B cell (primary cell): ENCODE data around the gene TMEM44.

ENCODE experiments used
- EZH2 ChIP-seq: IDR thresholded peaks from 2 replicates; pipeline ENCODE4 v1.6.1; 2012; ENCODE audit warnings: borderline replicate concordance, low read depth, mild to moderate bottlenecking, moderate library complexity, low read length; ENCODE audit not compliant: insufficient read depth, poor library complexity, severe bottlenecking
- TF ChIP-seq, protein P1 (sequence below): fragments of 200-600 bp; IDR thresholded peaks from one replicate; pipeline ENCODE4 v1.8.0; 2022; ENCODE audit warnings: antibody characterized with exemption, mild to moderate bottlenecking

DNA sequence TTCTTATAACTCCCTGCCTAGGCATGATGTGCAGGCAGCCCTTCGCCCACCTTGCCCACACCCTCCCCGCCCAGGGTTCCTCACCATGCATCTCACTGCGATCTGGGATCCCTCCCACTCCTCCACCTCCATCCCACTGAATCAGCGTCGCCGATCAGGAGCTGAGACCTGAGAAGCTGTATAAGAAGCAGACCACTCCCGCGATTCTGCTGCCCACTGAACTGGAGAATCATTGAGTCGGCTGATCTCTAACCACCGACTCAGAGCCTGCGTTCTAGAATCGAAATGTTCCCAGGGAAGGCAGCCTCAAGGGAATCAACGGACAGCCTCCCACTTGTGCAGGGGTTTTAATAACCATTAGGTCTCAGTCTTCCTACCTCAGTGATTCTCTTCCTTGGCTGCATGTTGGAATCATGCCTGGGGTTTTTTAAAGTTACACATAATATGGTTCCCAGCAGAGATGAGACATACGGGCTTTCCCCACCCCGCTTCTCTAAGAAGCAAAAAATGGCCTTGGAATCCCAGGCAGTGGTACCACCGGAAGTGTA lies 60.2 kb downstream of the TMEM44 start:
- TF ChIP-seq, protein P1, sequence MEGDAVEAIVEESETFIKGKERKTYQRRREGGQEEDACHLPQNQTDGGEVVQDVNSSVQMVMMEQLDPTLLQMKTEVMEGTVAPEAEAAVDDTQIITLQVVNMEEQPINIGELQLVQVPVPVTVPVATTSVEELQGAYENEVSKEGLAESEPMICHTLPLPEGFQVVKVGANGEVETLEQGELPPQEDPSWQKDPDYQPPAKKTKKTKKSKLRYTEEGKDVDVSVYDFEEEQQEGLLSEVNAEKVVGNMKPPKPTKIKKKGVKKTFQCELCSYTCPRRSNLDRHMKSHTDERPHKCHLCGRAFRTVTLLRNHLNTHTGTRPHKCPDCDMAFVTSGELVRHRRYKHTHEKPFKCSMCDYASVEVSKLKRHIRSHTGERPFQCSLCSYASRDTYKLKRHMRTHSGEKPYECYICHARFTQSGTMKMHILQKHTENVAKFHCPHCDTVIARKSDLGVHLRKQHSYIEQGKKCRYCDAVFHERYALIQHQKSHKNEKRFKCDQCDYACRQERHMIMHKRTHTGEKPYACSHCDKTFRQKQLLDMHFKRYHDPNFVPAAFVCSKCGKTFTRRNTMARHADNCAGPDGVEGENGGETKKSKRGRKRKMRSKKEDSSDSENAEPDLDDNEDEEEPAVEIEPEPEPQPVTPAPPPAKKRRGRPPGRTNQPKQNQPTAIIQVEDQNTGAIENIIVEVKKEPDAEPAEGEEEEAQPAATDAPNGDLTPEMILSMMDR: no peak
- TF ChIP-seq EZH2: no peak
